ENCODE results near the gene TRABD2B. TPM values are rescaled to one million over a fixed set of nuclear protein-coding genes. Genes with fewer than 3 reads are reported as not detected.

Gene TRABD2B
- total and polyA plus RNA-seq, 2 of the 4 experiments (the other 2 are of a cell fraction), result not detected

DNA sequence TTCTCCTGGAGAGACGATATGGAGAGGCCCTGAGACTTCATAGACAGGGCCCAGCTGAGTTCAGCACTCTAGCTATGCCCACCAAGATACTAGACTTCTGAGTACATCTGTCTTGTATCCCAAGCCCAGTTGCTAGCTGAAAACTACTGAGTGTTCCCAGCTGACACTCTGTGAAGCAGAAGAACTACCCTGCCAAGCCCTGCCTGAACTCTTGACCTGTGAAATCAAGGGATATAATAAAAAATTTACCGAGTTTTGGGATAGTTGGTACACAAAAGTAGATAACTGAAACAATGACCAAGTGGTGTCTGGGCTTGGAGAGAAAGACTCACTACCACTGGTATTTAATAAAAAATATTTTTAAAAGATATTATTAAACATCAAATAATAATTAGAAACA is 267.5 kb downstream of the TRABD2B start:
- no peaks in the 10 kb centered on the region for H3K36me3 ChIP-seq (ENCODE audit: control insufficient read depth, insufficient read depth, low read length)
- H2AK9ac ChIP-seq (replicated peaks; ENCODE audit: low read depth, low read length, poor library complexity), result no peak overlapping the region
- H2BK120ac ChIP-seq (ENCODE audit: low read depth, low read length), result no peak overlapping the region
- ATAC-seq (ENCODE audit: low read depth) (no peak), DNase-seq (no peak)
- H2BK15ac ChIP-seq (ENCODE audit: low read depth, low read length), result no peak overlapping the region
- no peaks in the 10 kb centered on the region for H4K20me1 ChIP-seq (ENCODE audit: insufficient read depth, low read length)
- no peaks in the 10 kb centered on the region for H3K4me1 ChIP-seq (ENCODE audit: control insufficient read depth, insufficient read depth, low read length)
- no peak overlapping the region for H2BK5ac ChIP-seq (ENCODE audit: low read depth, low read length, poor library complexity, severe bottlenecking)
- H3K9me3 ChIP-seq (ENCODE audit: control insufficient read depth, insufficient read depth, low read length), result no peaks in the 10 kb centered on the region
- H2BK20ac ChIP-seq (ENCODE audit: low read depth, low read length), result no peak overlapping the region
- H3K56ac ChIP-seq (ENCODE audit: extremely low read depth, insufficient read depth, low read length), result no peak overlapping the region
- H3K4me3 ChIP-seq (ENCODE audit: insufficient read depth, low read depth, low read length), result no peak overlapping the region
- in situ Hi-C loops (cut with MboI; ENCODE audit: low sequenced_read_pairs) (no loop called here), intact Hi-C loops (cut with micrococcal nuclease) (loop anchor here (5.0 kb wide), 1 partner anchor 537 kb away; the partner anchor contains the start of gene PDZK1IP1), dilution Hi-C loops (cut with HindIII; ENCODE audit: low sequenced_read_pairs, unreplicated experiment) (no loop called here)
- H3K27me3 ChIP-seq (ENCODE audit: control insufficient read depth, insufficient read depth, low read length), result peaks cover 13% of the 10 kb centered on the region
- no peak overlapping the region for H3K23ac ChIP-seq (ENCODE audit: low read depth, low read length)
- H3K18ac ChIP-seq (ENCODE audit: low read depth, low read length), result no peak overlapping the region
- no CpG with 5 or more reads among the region's 2 CpGs for WGBS, 2 experiments (ENCODE audit: extremely low coverage in 2 of 2, insufficient read length in 1 of 2)
- no peak overlapping the region for H3K4ac ChIP-seq (ENCODE audit: low read depth, low read length)
- no peak overlapping the region for H4K5ac ChIP-seq (ENCODE audit: low read depth, low read length)
- no peak overlapping the region for H3K9ac ChIP-seq (ENCODE audit: low read depth, low read length)
- no peak overlapping the region for H3K14ac ChIP-seq (replicated peaks; ENCODE audit: low read depth, low read length)
- no peak for TF ChIP-seq RAD21 (IDR thresholded peaks at IDR 0.05; ENCODE audit: low read length)
- no peak for TF ChIP-seq SMC3 (IDR thresholded peaks at IDR 0.05; ENCODE audit: low read depth, low read length)
- no peak for TF ChIP-seq RFX5 (IDR thresholded peaks at IDR 0.05; ENCODE audit: low read depth, low read length)
- no peak for TF ChIP-seq CTCF (conservative IDR thresholded peaks at IDR 0.05; ENCODE audit: low read depth, low read length)
- TF ChIP-seq CEBPB (IDR thresholded peaks at IDR 0.05; ENCODE audit: low read depth, low read length), result no peak
- no peak for TF ChIP-seq NFE2L2 (IDR thresholded peaks at IDR 0.05; ENCODE audit: low read depth, low read length)
- no peak for TF ChIP-seq MXI1 (IDR thresholded peaks at IDR 0.05; ENCODE audit: borderline replicate concordance, low read depth, low read length)
- no peak for TF ChIP-seq CHD1 (IDR thresholded peaks at IDR 0.05; ENCODE audit: low read depth, low read length)
- TF ChIP-seq MAFK (IDR thresholded peaks at IDR 0.05; ENCODE audit: low read depth, low read length), result no peak
- no peak for TF ChIP-seq POLR2A (IDR thresholded peaks at IDR 0.05; ENCODE audit: low read depth, low read length)
- no peak for TF ChIP-seq RCOR1 (IDR thresholded peaks at IDR 0.05; ENCODE audit: insufficient replicate concordance, low read length)
- no peak for TF ChIP-seq USF2 (IDR thresholded peaks at IDR 0.05; ENCODE audit: low read depth, low read length)
- no peaks in the 10 kb centered on the region for H3K9me1 ChIP-seq (ENCODE audit: insufficient read depth, low read length)
- ChIA-PET POLR2A (ENCODE audit: unreplicated experiment) (no interaction called here), CTCF (no interaction called here)
- no TSS peak for BruUV-seq (replicated peaks)
- H3K79me1 ChIP-seq (ENCODE audit: low read depth in 1 of 2, low read length in 2 of 2), result no peaks in the 10 kb centered on the region
- H4K8ac ChIP-seq (ENCODE audit: low read depth in 2 of 2, low read length in 2 of 2), result no peak overlapping the region
- no peak overlapping the region for H4K91ac ChIP-seq (ENCODE audit: insufficient read depth, low read depth, low read length)
- H3K4me2 ChIP-seq (ENCODE audit: low read depth, low read length), result no peak overlapping the region
- H2AK5ac ChIP-seq (ENCODE audit: low read depth, low read length), result no peak overlapping the region
- H2AFZ ChIP-seq (replicated peaks; ENCODE audit: low read length, poor library complexity), result no peak overlapping the region
- no peak overlapping the region for H3K27ac ChIP-seq (ENCODE audit: insufficient read depth, low read length)
